ENCODE data around the gene ANKHD1. TPM values are rescaled to one million over a fixed set of nuclear protein-coding genes. Genes with fewer than 3 reads are reported as not detected.
"Not testable (repeated sequence)": the region's sequence is repeated elsewhere in the genome, so short reads cannot be mapped to it uniquely, and the experiment has no call there.

Gene ANKHD1
- total RNA-seq, 2 donors from 2014 or later: 106 to 173 TPM

DNA sequence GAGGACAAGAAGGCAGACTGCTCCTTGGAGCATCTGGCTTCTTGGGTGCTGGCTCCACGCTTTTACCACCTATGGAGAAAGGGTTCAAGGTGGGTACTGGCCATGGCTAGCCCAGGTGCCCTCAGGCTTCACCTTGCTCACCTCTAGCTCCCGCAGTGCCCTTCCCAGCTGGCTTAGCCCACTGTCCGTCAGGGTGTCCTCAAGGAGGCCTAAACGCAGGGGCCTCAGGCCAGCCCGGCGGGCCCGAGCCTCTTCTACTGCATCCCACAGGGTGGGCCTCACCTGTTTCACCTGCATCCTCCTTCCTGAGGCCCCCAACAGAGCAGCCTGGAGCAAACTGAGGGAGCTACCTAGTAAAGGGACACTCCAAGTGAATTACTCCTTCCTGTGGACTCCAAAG lies 172.1 kb downstream of the ANKHD1 start:
- no peak for ATAC-seq (ENCODE audit: insufficient number of reproducible peaks, low FRiP score, low read depth)
- TF ChIP-seq, protein P1, sequence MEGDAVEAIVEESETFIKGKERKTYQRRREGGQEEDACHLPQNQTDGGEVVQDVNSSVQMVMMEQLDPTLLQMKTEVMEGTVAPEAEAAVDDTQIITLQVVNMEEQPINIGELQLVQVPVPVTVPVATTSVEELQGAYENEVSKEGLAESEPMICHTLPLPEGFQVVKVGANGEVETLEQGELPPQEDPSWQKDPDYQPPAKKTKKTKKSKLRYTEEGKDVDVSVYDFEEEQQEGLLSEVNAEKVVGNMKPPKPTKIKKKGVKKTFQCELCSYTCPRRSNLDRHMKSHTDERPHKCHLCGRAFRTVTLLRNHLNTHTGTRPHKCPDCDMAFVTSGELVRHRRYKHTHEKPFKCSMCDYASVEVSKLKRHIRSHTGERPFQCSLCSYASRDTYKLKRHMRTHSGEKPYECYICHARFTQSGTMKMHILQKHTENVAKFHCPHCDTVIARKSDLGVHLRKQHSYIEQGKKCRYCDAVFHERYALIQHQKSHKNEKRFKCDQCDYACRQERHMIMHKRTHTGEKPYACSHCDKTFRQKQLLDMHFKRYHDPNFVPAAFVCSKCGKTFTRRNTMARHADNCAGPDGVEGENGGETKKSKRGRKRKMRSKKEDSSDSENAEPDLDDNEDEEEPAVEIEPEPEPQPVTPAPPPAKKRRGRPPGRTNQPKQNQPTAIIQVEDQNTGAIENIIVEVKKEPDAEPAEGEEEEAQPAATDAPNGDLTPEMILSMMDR (IDR thresholded peaks at IDR 0.05): no peak
- Histone ChIP-seq H3K4me3 (no peak overlapping the region), H3K9me3 (no peaks in the 10 kb centered on the region), H3K4me1 (ENCODE audit: control insufficient read depth in 1 of 2, low read depth in 2 of 2) (peaks cover 5 to 17% of the 10 kb centered on the region in 2 donors), H3K36me3 (peaks cover 3% of the 10 kb centered on the region), H3K27me3 (replicated peaks; ENCODE audit: insufficient read depth) (no peaks in the 10 kb centered on the region), H3K27ac (no peak overlapping the region)
- no peak for DNase-seq (ENCODE audit: low spot score)

DNA sequence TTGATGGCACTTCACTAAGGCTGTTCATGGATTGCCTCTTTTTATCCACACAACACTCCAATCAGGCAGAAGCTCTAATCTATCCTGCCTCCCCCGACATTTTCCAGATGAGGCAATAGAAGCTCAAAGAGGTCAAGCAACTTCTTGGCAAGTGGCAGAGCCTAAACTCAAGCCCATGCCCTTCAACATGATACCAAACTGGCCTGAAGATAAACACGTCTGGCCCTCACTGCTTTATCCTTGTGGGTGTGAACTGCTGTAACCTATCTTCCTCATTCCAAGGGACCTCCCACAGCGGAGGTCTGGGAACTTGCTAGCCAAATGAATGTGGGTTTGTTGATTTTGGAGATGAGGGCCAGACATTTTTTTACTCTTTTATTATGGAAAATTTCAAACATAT lies 172.5 kb downstream of the ANKHD1 start:
- H3K27ac ChIP-seq: no peak overlapping the region
- ATAC-seq (ENCODE audit: insufficient number of reproducible peaks, low FRiP score, low read depth) (no peak), DNase-seq (ENCODE audit: low spot score) (no peak)
- H3K4me3 ChIP-seq: no peak overlapping the region
- H3K9me3 ChIP-seq: no peaks in the 10 kb centered on the region
- no peaks in the 10 kb centered on the region for H3K27me3 ChIP-seq (replicated peaks; ENCODE audit: insufficient read depth)
- H3K36me3 ChIP-seq: peaks cover under 1% of the 10 kb centered on the region
- TF ChIP-seq, protein P1 (IDR thresholded peaks at IDR 0.05): no peak
- peaks cover 5 to 14% of the 10 kb centered on the region in 2 donors for H3K4me1 ChIP-seq (ENCODE audit: control insufficient read depth in 1 of 2, low read depth in 2 of 2)

- Histone ChIP-seq H3K4me3 (no peak overlapping the region), H3K9me3 (no peaks in the 10 kb centered on the region), H3K27ac (no peak overlapping the region), H3K4me1 (ENCODE audit: control insufficient read depth in 1 of 2, low read depth in 2 of 2) (peaks cover 2 to 3% of the 10 kb centered on the region in 2 donors), H3K27me3 (replicated peaks; ENCODE audit: insufficient read depth) (no peaks in the 10 kb centered on the region), H3K36me3 (no peaks in the 10 kb centered on the region)
- TF ChIP-seq, protein P1 (IDR thresholded peaks at IDR 0.05): no peak
- ATAC-seq (ENCODE audit: insufficient number of reproducible peaks, low FRiP score, low read depth): peak; percentile 44
- no peak for DNase-seq (ENCODE audit: low spot score)
Observed at GRCh38 chr5:140575309-140575708, 173.7 kb downstream of the ANKHD1 start.

DNA sequence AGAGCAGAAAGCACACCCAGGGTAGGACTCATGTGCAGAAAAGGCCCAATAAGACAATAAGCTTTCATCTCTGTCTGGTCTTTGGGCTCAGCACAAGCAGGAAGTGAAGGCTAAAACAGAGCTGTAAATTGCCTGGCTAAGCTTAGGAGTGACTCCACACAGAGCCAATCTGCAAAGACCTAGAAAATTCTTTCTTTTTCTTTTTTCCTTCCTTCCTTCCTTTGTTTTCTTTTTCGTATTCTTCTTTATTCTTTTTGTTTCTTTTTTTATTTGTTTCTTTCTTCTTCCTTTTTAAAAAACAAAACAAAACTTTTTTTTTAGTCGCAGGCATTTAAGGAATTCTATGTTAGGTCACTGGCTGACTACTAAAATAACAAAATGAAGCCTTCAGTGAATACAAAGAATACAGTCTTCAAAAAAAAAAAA lies 175.2 kb downstream of the ANKHD1 start:
- ATAC-seq (ENCODE audit: insufficient number of reproducible peaks, low FRiP score, low read depth) (no peak), DNase-seq (ENCODE audit: low spot score) (no peak)
- no peaks in the 10 kb centered on the region for H3K36me3 ChIP-seq
- no peak overlapping the region for H3K4me3 ChIP-seq
- no peaks in the 10 kb centered on the region for H3K27me3 ChIP-seq (replicated peaks; ENCODE audit: insufficient read depth)
- peak overlapping the region in 1 of 2 donors; percentile 39 for H3K27ac ChIP-seq
- H3K9me3 ChIP-seq: no peaks in the 10 kb centered on the region
- TF ChIP-seq, protein P1 (IDR thresholded peaks at IDR 0.05): no peak
- H3K4me1 ChIP-seq (ENCODE audit: control insufficient read depth in 1 of 2, low read depth in 2 of 2): peaks cover 0 to 2% of the 10 kb centered on the region in 2 donors

DNA sequence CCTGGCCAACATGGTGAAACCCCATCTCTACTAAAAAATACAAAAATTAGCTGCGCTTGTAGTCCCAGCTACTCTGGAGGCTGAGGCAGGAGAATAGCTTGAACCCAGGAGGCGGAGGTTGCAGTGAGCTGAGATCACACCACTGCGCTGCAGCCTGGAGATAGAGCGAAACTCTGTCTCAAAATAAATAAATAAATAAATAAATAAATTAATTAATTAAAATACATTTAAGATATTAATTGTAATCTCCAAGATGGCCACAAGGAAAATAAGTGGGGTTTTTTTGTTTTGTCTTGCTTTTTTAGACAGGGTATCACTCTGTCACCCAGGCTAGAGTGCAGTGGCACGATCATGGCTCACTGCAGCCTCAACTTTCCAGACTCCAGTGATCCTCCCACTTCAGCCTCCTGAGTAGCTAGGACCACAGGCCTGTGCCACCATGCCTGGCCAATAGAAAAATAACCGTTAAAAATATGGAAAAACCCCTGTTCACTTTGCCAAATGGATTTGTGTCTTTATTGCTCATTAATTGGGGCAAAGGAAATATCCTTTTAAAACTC lies 177.6 kb downstream of the ANKHD1 start:
- ATAC-seq (ENCODE audit: insufficient number of reproducible peaks, low FRiP score, low read depth); H3K4me1 ChIP-seq (ENCODE audit: control insufficient read depth in 1 of 2, low read depth in 2 of 2); H3K27me3 ChIP-seq (replicated peaks; ENCODE audit: insufficient read depth); DNase-seq (ENCODE audit: low spot score); H3K9me3 ChIP-seq; H3K36me3 ChIP-seq; H3K4me3 ChIP-seq; H3K27ac ChIP-seq: not testable (repeated sequence)

GRCh38 chr5:140587495-140587894 lies 185.9 kb downstream of the ANKHD1 start:
- no peaks in the 10 kb centered on the region for H3K36me3 ChIP-seq
- H3K4me3 ChIP-seq: no peak overlapping the region
- TF ChIP-seq, protein P1 (IDR thresholded peaks at IDR 0.05): no peak
- DNase-seq (ENCODE audit: low spot score) (no peak), ATAC-seq (ENCODE audit: insufficient number of reproducible peaks, low FRiP score, low read depth) (no peak)
- no peaks in the 10 kb centered on the region for H3K27me3 ChIP-seq (replicated peaks; ENCODE audit: insufficient read depth)
- H3K4me1 ChIP-seq (ENCODE audit: control insufficient read depth in 1 of 2, low read depth in 2 of 2): peaks cover 8 to 13% of the 10 kb centered on the region in 2 donors
- H3K9me3 ChIP-seq: no peaks in the 10 kb centered on the region
- H3K27ac ChIP-seq: no peak overlapping the region
